Hepatocyte (in vitro differentiated cells): ENCODE results near the gene CDCA3. TPM values are rescaled to one million over a fixed set of nuclear protein-coding genes. Genes with fewer than 3 reads are reported as not detected.

ENCODE experiments used
- DNase-seq: peaks from one replicate; pipeline ENCODE4 v3.0.0-alpha.2; 2016; ENCODE audit warnings: low spot score
- H2AFZ ChIP-seq: fragments of 200-600 bp; sonication (generic); 2 replicates; pipeline ENCODE4 v1.6.0; 2016; ENCODE audit warnings: antibody characterized with exemption, mild to moderate bottlenecking
- H3K27ac ChIP-seq: fragments of 200-600 bp; sonication (generic); 2 replicates; pipeline ENCODE4 v1.5.1; 2016; ENCODE audit warnings: mild to moderate bottlenecking
- H3K27me3 ChIP-seq: fragments of 200-600 bp; sonication (generic); 2 replicates; pipeline ENCODE4 v1.6.1; 2016
- H3K36me3 ChIP-seq: fragments of 200-600 bp; sonication (generic); replicated peaks from 2 replicates; pipeline ENCODE4 v1.5.1; 2016; ENCODE audit warnings: low read depth; ENCODE audit not compliant: insufficient read depth
- H3K4me1 ChIP-seq: fragments of 200-600 bp; sonication (generic); 2 replicates; pipeline ENCODE4 v1.5.1; 2016; ENCODE audit warnings: mild to moderate bottlenecking, moderate library complexity; ENCODE audit not compliant: insufficient read depth
- H3K4me2 ChIP-seq: fragments of 200-600 bp; sonication (generic); 2 replicates; pipeline ENCODE4 v1.6.0; 2016
- H3K4me3 ChIP-seq: fragments of 200-600 bp; sonication (generic); 2 replicates; pipeline ENCODE4 v1.5.1; 2016; ENCODE audit warnings: mild to moderate bottlenecking
- H3K79me2 ChIP-seq: fragments of 200-600 bp; sonication (generic); 2 replicates; pipeline ENCODE4 v1.6.0; 2017; ENCODE audit warnings: mild to moderate bottlenecking
- H3K9me2 ChIP-seq: fragments of 200-600 bp; sonication (generic); replicated peaks from 2 replicates; pipeline ENCODE4 v1.6.0; 2017; ENCODE audit warnings: mild to moderate bottlenecking; ENCODE audit not compliant: insufficient read depth
- H3K9me3 ChIP-seq: fragments of 200-600 bp; sonication (generic); 2 replicates; pipeline ENCODE4 v1.5.1; 2016; ENCODE audit warnings: low read depth, mild to moderate bottlenecking
- H4K20me1 ChIP-seq: fragments of 200-600 bp; sonication (generic); 2 replicates; pipeline ENCODE4 v1.6.0; 2016; ENCODE audit warnings: mild to moderate bottlenecking; ENCODE audit not compliant: insufficient read depth, poor library complexity, severe bottlenecking
- CTCF ChIP-seq: fragments of 200-600 bp; sonication (generic); IDR thresholded peaks from 2 replicates; pipeline ENCODE4 v1.5.1; 2016; ENCODE audit warnings: antibody characterized with exemption, mild to moderate bottlenecking; ENCODE audit not compliant: poor library complexity
- EZH2 ChIP-seq: fragments of 200-600 bp; sonication (generic); IDR thresholded peaks from 2 replicates; pipeline ENCODE4 v1.6.1; 2016; ENCODE audit warnings: antibody characterized with exemption, mild to moderate bottlenecking, borderline replicate concordance
- EZH2phosphoT487 ChIP-seq: fragments of 200-600 bp; sonication (generic); IDR thresholded peaks from one replicate; pipeline ENCODE4 v1.6.1; 2018; ENCODE audit warnings: antibody characterized with exemption, mild to moderate bottlenecking, low read depth, moderate library complexity; ENCODE audit not compliant: unreplicated experiment, severe bottlenecking
- WGBS: methylation state at CpG from one replicate; pipeline ENCODE4 v1.1.6; 2016; ENCODE audit warnings: low lambda C conversion rate; ENCODE audit errors: missing lambda C conversion rate; 5-methylcytosine and 5-hydroxymethylcytosine counted together
- polyA plus RNA-seq: library from polyadenylated mRNA; unstranded; fragments of >200 nt; fragmentation: Nextera tagmentation; extraction: Ambion mirVana; gene quantifications from 2 replicates; pipeline ENCODE4 v1.2.1, GENCODE V29; 2016
- total RNA-seq: library from RNA; depleted of rRNA; stranded (reverse); fragments of >200 nt; gene quantifications from 2 replicates; pipeline ENCODE4 v1.2.3, GENCODE V29; 2014

CDCA3 gene
- total and polyA plus RNA-seq, 2 experiments from 2014 or later = 8.5 to 18.2 TPM

- Histone ChIP-seq H3K36me3 (no peaks in the 10 kb centered on the region), H2AFZ (no peak overlapping the region), H3K4me2 (no peak overlapping the region), H3K9me3 (no peaks in the 10 kb centered on the region), H3K27ac (no peak overlapping the region), H3K9me2 (no peaks in the 10 kb centered on the region), H3K4me3 (no peak overlapping the region), H3K79me2 (no peaks in the 10 kb centered on the region), H3K4me1 (peaks cover 5% of the 10 kb centered on the region), H3K27me3 (no peaks in the 10 kb centered on the region), H4K20me1 (no peaks in the 10 kb centered on the region)
- no peak for DNase-seq
- 89% methylated on average over 7 of the region's 7 CpGs for WGBS
- no peak for TF ChIP-seq EZH2phosphoT487
- no peak for TF ChIP-seq CTCF
- no peak for TF ChIP-seq EZH2
Measured at GRCh38 chr12:6846316-6846869, 4.7 kb downstream of the CDCA3 start.

GRCh38 chr12:6845395-6845794 is 5.7 kb downstream of the CDCA3 start:
- TF ChIP-seq CTCF (no peak), EZH2phosphoT487 (no peak), EZH2 (no peak)
- H3K79me2 ChIP-seq = no peaks in the 10 kb centered on the region
- H3K9me3 ChIP-seq = no peaks in the 10 kb centered on the region
- no peak overlapping the region for H3K27ac ChIP-seq
- no peak overlapping the region for H3K4me2 ChIP-seq
- over 99% methylated on average over 12 of the region's 17 CpGs for WGBS
- H3K27me3 ChIP-seq = no peaks in the 10 kb centered on the region
- no peak for DNase-seq
- no peak overlapping the region for H3K4me3 ChIP-seq
- H3K4me1 ChIP-seq = peaks cover 2% of the 10 kb centered on the region
- H3K9me2 ChIP-seq = no peaks in the 10 kb centered on the region
- H3K36me3 ChIP-seq = no peaks in the 10 kb centered on the region
- H4K20me1 ChIP-seq = no peaks in the 10 kb centered on the region
- H2AFZ ChIP-seq = no peak overlapping the region

- Histone ChIP-seq H3K27ac (no peak overlapping the region), H3K36me3 (no peaks in the 10 kb centered on the region), H3K27me3 (no peaks in the 10 kb centered on the region), H3K4me1 (no peaks in the 10 kb centered on the region), H3K4me2 (no peak overlapping the region), H3K9me2 (no peaks in the 10 kb centered on the region), H3K79me2 (no peaks in the 10 kb centered on the region), H3K9me3 (no peaks in the 10 kb centered on the region), H4K20me1 (no peaks in the 10 kb centered on the region), H3K4me3 (no peak overlapping the region), H2AFZ (no peak overlapping the region)
- no peak for TF ChIP-seq EZH2phosphoT487
- no peak for TF ChIP-seq EZH2
- TF ChIP-seq CTCF = no peak
- WGBS = 74% methylated on average over 16 of the region's 16 CpGs
- DNase-seq = no peak
Measured at GRCh38 chr12:6843118-6843902, 7.8 kb downstream of the CDCA3 start.
